H1 (cell line): ENCODE data around the gene SCGB2B2. TPM values are rescaled to one million over a fixed set of nuclear protein-coding genes. Genes with fewer than 3 reads are reported as not detected.

Experiments
- CTCF ChIA-PET: fragments of 300-600 bp; sonication (Branson Sonifier 250); formaldehyde crosslinking; loops from one replicate; lab custom pipeline; 2021; ENCODE audit not compliant: partially characterized antibody; lab: Charles Lee
- POLR2A ChIA-PET: fragments of 300-600 bp; sonication (Branson Sonifier 250); formaldehyde crosslinking; loops from one replicate; lab custom pipeline; 2021; ENCODE audit warnings: inconsistent platforms; ENCODE audit not compliant: partially characterized antibody; lab: Charles Lee
- DNase-seq, 2 experiments: peaks; one replicate each; pipeline versions ENCODE4 v3.0.0 to v3.0.0-alpha.2; 2010 to 2022; ENCODE audit warnings: low spot score in 2 of 2, low read depth in 1 of 2, mixed read lengths in 1 of 2
- FAIRE-seq: peaks from 2 replicates; lab custom pipeline; 2011; peaks lifted over from hg19 to GRCh38; lab: Jason Lieb, UNC
- H2AFZ ChIP-seq: 2 replicates; pipeline ENCODE4 v1.8.1; 2012; ENCODE audit warnings: low read length, inconsistent platforms
- H2AK5ac ChIP-seq: 2 replicates; pipeline ENCODE4 v1.6.1; 2013; ENCODE audit warnings: low read depth, low read length
- H2BK120ac ChIP-seq: replicated peaks from 2 replicates; pipeline ENCODE3; 2013; ENCODE audit warnings: low read depth, low read length, inconsistent platforms
- H2BK12ac ChIP-seq: 2 replicates; pipeline ENCODE4 v1.6.1; 2013; ENCODE audit warnings: low read depth, low read length
- H2BK15ac ChIP-seq: 2 replicates; pipeline ENCODE4 v1.6.1; 2013; ENCODE audit warnings: low read length
- H2BK20ac ChIP-seq: 2 replicates; pipeline ENCODE4 v1.6.1; 2013; ENCODE audit warnings: low read length
- H2BK5ac ChIP-seq: 2 replicates; pipeline ENCODE4 v1.6.1; 2013; ENCODE audit warnings: low read depth, low read length
- H3K14ac ChIP-seq: 2 replicates; pipeline ENCODE4 v1.6.1; 2013; ENCODE audit warnings: inconsistent platforms; ENCODE audit not compliant: insufficient read length
- H3K18ac ChIP-seq: 2 replicates; pipeline ENCODE4 v1.6.1; 2013; ENCODE audit warnings: low read length; ENCODE audit errors: extremely low read depth
- H3K23ac ChIP-seq: 2 replicates; pipeline ENCODE4 v1.6.1; 2013; ENCODE audit warnings: inconsistent platforms; ENCODE audit not compliant: insufficient read length
- H3K23me2 ChIP-seq: 2 replicates; pipeline ENCODE4 v1.6.1; 2013; ENCODE audit warnings: low read depth, low read length
- H3K27ac ChIP-seq: 2 replicates; pipeline ENCODE4 v1.6.1; 2011; ENCODE audit warnings: low read depth, low read length, inconsistent platforms
- H3K27me3 ChIP-seq, 4 experiments: replicated peaks in 1 of 4; 1 replicate in 1 of 4; 2 replicates in 3 of 4; pipeline versions ENCODE4 v1.6.1 to v1.8.1; 2011 to 2013; ENCODE audit warnings: low read length in 3 of 4, mild to moderate bottlenecking in 3 of 4, inconsistent platforms in 2 of 4, mixed read lengths in 2 of 4, moderate library complexity in 1 of 4; ENCODE audit not compliant: control insufficient read depth in 3 of 4, insufficient read depth in 3 of 4; ENCODE audit errors: extremely low read depth in 1 of 4
- H3K36me3 ChIP-seq, 4 experiments: 2 replicates each; pipeline versions ENCODE4 v1.6.1 to v1.8.1; 2011 to 2013; ENCODE audit warnings: mild to moderate bottlenecking in 4 of 4, low read length in 3 of 4, moderate library complexity in 2 of 4, control low read depth in 1 of 4, inconsistent platforms in 1 of 4; ENCODE audit not compliant: insufficient read depth in 4 of 4, control insufficient read depth in 2 of 4
- H3K4ac ChIP-seq: replicated peaks from 2 replicates; pipeline ENCODE3; 2013; ENCODE audit warnings: low read length, low read depth, mixed read lengths, inconsistent platforms; ENCODE audit not compliant: insufficient read length
- H3K4me1 ChIP-seq, 4 experiments: replicated peaks in 1 of 4; 1 replicate in 1 of 4; 2 replicates in 3 of 4; pipeline versions ENCODE4 v1.6.1 to v1.8.1; 2011 to 2013; ENCODE audit warnings: low read length in 3 of 4, inconsistent platforms in 2 of 4, mixed read lengths in 1 of 4; ENCODE audit not compliant: insufficient read depth in 4 of 4, control insufficient read depth in 3 of 4
- H3K4me2 ChIP-seq, 2 experiments: 2 replicates each; pipeline versions ENCODE4 v1.6.1 to v1.8.1; 2011 to 2013; ENCODE audit warnings: low read depth in 2 of 2, low read length in 2 of 2, control low read depth in 1 of 2, inconsistent platforms in 1 of 2, mild to moderate bottlenecking in 1 of 2; ENCODE audit not compliant: insufficient read depth in 1 of 2
- H3K4me3 ChIP-seq, 4 experiments: fragments of 200-600, 300-600 bp in 1 of 4; sonication (generic), shearing (Covaris generic), sonication (Bioruptor Twin) in 1 of 4; 2 replicates each; pipeline versions ENCODE4 v1.5.1 to v1.8.1; 2011 to 2016; ENCODE audit warnings: low read length in 4 of 4, low read depth in 3 of 4, control low read depth in 2 of 4, inconsistent platforms in 2 of 4, mild to moderate bottlenecking in 2 of 4, mixed read lengths in 1 of 4, moderate library complexity in 1 of 4; ENCODE audit not compliant: insufficient read depth in 2 of 4; ENCODE audit errors: extremely low read depth in 1 of 4
- H3K56ac ChIP-seq: replicated peaks from 2 replicates; pipeline ENCODE3; 2013; ENCODE audit warnings: low read depth, mild to moderate bottlenecking, mixed read lengths, low read length, inconsistent platforms; ENCODE audit not compliant: insufficient read length
- H3K79me1 ChIP-seq: 2 replicates; pipeline ENCODE4 v1.6.1; 2013; ENCODE audit warnings: low read depth, low read length, control low read depth
- H3K79me2 ChIP-seq, 2 experiments: 2 replicates each; pipeline versions ENCODE4 v1.6.1 to v1.8.1; 2012 to 2013; ENCODE audit warnings: low read length in 2 of 2, mild to moderate bottlenecking in 2 of 2, inconsistent platforms in 1 of 2; ENCODE audit not compliant: insufficient read depth in 2 of 2, control insufficient read depth in 1 of 2
- H3K9ac ChIP-seq, 4 experiments: replicated peaks in 1 of 4; 1 replicate in 1 of 4; 2 replicates in 3 of 4; pipeline versions ENCODE4 v1.6.1 to v1.8.1; 2011 to 2013; ENCODE audit warnings: low read depth in 3 of 4, low read length in 3 of 4, control low read depth in 2 of 4, mild to moderate bottlenecking in 2 of 4, moderate library complexity in 2 of 4, inconsistent platforms in 1 of 4; ENCODE audit errors: extremely low read depth in 1 of 4
- H3K9me3 ChIP-seq, 2 experiments: 2 replicates each; pipeline versions ENCODE4 v1.6.1 to v1.8.1; 2012 to 2013; ENCODE audit warnings: mild to moderate bottlenecking in 2 of 2, moderate library complexity in 2 of 2, control low read depth in 1 of 2, inconsistent platforms in 1 of 2, low read depth in 1 of 2, low read length in 1 of 2, mixed read lengths in 1 of 2; ENCODE audit not compliant: insufficient read depth in 2 of 2
- H4K20me1 ChIP-seq, 2 experiments: replicated peaks in 1 of 2; 2 replicates each; pipeline versions ENCODE3 to v1.8.1; 2011 to 2013; ENCODE audit warnings: inconsistent platforms in 2 of 2, low read length in 2 of 2, mild to moderate bottlenecking in 1 of 2; ENCODE audit not compliant: insufficient read depth in 2 of 2, control insufficient read depth in 1 of 2
- H4K5ac ChIP-seq: 2 replicates; pipeline ENCODE4 v1.6.1; 2013; ENCODE audit warnings: low read length, low read depth, mixed read lengths, inconsistent platforms; ENCODE audit not compliant: insufficient read length
- H4K8ac ChIP-seq: 2 replicates; pipeline ENCODE4 v1.8.0; 2013; ENCODE audit warnings: mild to moderate bottlenecking, moderate library complexity, low read length, inconsistent platforms; ENCODE audit not compliant: insufficient read depth; ENCODE audit errors: extremely low read depth
- H4K91ac ChIP-seq: replicated peaks from 2 replicates; pipeline ENCODE3; 2013; ENCODE audit warnings: low read length, mixed read lengths, inconsistent platforms; ENCODE audit not compliant: insufficient read length
- BRCA1 ChIP-seq: IDR thresholded peaks from 2 replicates; pipeline ENCODE4 v1.6.1; 2012; ENCODE audit warnings: low read depth, low read length, improper control_type of control experiment
- CBX5 ChIP-seq: fragments of 300-800, 300-1000 bp; sonication (generic); IDR thresholded peaks from 2 replicates; pipeline ENCODE4 v1.7.1; 2016; ENCODE audit warnings: antibody characterized with exemption, low read length, low read depth
- CHD1 ChIP-seq: IDR thresholded peaks from 2 replicates; pipeline ENCODE4 v1.6.1; 2012; ENCODE audit warnings: low read depth, low read length, improper control_type of control experiment
- CHD2 ChIP-seq: IDR thresholded peaks from 2 replicates; pipeline ENCODE4 v1.6.1; 2012; ENCODE audit warnings: low read length, improper control_type of control experiment
- EGR1 ChIP-seq: IDR thresholded peaks from 2 replicates; pipeline ENCODE4 v1.6.1; 2011; ENCODE audit warnings: low read depth, low read length, borderline replicate concordance
- NRF1 ChIP-seq: IDR thresholded peaks from 2 replicates; pipeline ENCODE4 v1.6.1; 2011; ENCODE audit warnings: mild to moderate bottlenecking, low read depth, low read length, improper control_type of control experiment
- POLR2A ChIP-seq, 2 experiments: IDR thresholded peaks; 1 replicate in 1 of 2; 2 replicates in 1 of 2; pipeline ENCODE4 v1.6.1; 2011; ENCODE audit warnings: low read depth in 2 of 2, low read length in 2 of 2, mild to moderate bottlenecking in 2 of 2; ENCODE audit errors: control extremely low read depth in 1 of 2
- RBBP5 ChIP-seq: IDR thresholded peaks from 2 replicates; pipeline ENCODE4 v1.7.1; 2012; ENCODE audit warnings: low read depth, mild to moderate bottlenecking, inconsistent platforms, low read length, moderate library complexity, borderline replicate concordance
- SAP30 ChIP-seq: fragments of 300-600 bp; sonication (generic); IDR thresholded peaks from 2 replicates; pipeline ENCODE4 v1.7.1; 2012; ENCODE audit warnings: low read length, moderate library complexity, mild to moderate bottlenecking, inconsistent platforms; ENCODE audit not compliant: insufficient read depth, insufficient replicate concordance
- SP1 ChIP-seq: IDR thresholded peaks from 2 replicates; pipeline ENCODE4 v1.6.1; 2011; ENCODE audit warnings: low read depth, low read length
- TAF7 ChIP-seq: optimal IDR thresholded peaks from 2 replicates; pipeline ENCODE3; 2011; ENCODE audit warnings: low read depth, mild to moderate bottlenecking, inconsistent platforms, low read length, moderate library complexity, borderline replicate concordance
- TBP ChIP-seq: IDR thresholded peaks from 2 replicates; pipeline ENCODE4 v1.6.1; 2011; ENCODE audit warnings: low read depth, low read length, improper control_type of control experiment
- WGBS, 2 experiments: shearing (Covaris generic) in 1 of 2; methylation state at CpG; one replicate each; pipeline versions ENCODE4 v1.1.6 to v1.1.7; 2013 to 2015; ENCODE audit warnings: low lambda C conversion rate in 2 of 2, mixed read lengths in 2 of 2, inconsistent platforms in 1 of 2, low coverage in 1 of 2, missing lambda C conversion rate in 1 of 2; ENCODE audit not compliant: insufficient replicate concordance in 2 of 2, insufficient coverage in 1 of 2, insufficient read length in 1 of 2; ENCODE audit errors: extremely low coverage in 1 of 2, missing lambda C conversion rate in 1 of 2; 5-methylcytosine and 5-hydroxymethylcytosine counted together
- polyA plus RNA-seq, 7 experiments: library from polyadenylated mRNA; depleted of rRNA in 3 of 7; stranded (reverse) in 5 of 7; unstranded in 2 of 7; fragments of >200 nt in 5 of 7; fragments of 200-250 nt in 2 of 7; gene quantifications; 1 replicate in 5 of 7; 2 replicates in 1 of 7; 4 replicates in 1 of 7; pipeline versions ENCODE4 v1.2.1 to v1.2.3, GENCODE V29; 2011 to 2013; ENCODE audit warnings: missing spikeins in 2 of 7, mixed read lengths in 2 of 7
- total RNA-seq: library from RNA; stranded (reverse); fragmentation: NEBNext Ultra II Directional; extraction: Animal tissue kit (Norgen Biotek cat#: 25700); gene quantifications from 2 replicates; pipeline ENCODE4 v1.2.1, GENCODE V29; 2021
- TF ChIP-seq, protein P1 (sequence below): IDR thresholded peaks from 2 replicates; pipeline ENCODE4 v1.6.1; 2011; ENCODE audit warnings: low read depth, mild to moderate bottlenecking, low read length; ENCODE audit not compliant: insufficient read depth
- TF ChIP-seq, protein P2 (sequence below): IDR thresholded peaks from 2 replicates; pipeline ENCODE4 v1.6.1; 2011; ENCODE audit warnings: low read length, improper control_type of control experiment

Gene SCGB2B2
- total and polyA plus RNA-seq, 2 of the 8 experiments (the other 6 are each of a cell fraction or from before 2014, with no cell fraction given): 0.09 TPM; not detected in 1

GRCh38 chr19:34642241-34642640 is 34.7 kb downstream of the SCGB2B2 start:
- no peak overlapping the region for H3K4me2 ChIP-seq
- no peak for FAIRE-seq
- no peak for TF ChIP-seq EGR1
- no peak for TF ChIP-seq BRCA1
- no peak for TF ChIP-seq CBX5
- no peak for TF ChIP-seq SAP30
- no peak for TF ChIP-seq TAF7
- no peak for TF ChIP-seq SP1
- TF ChIP-seq POLR2A (IDR thresholded peaks at IDR 0.05; ENCODE audit: control extremely low read depth in 1 of 2, low read depth in 2 of 2, low read length in 2 of 2): no peak
- TF ChIP-seq, protein P1, sequence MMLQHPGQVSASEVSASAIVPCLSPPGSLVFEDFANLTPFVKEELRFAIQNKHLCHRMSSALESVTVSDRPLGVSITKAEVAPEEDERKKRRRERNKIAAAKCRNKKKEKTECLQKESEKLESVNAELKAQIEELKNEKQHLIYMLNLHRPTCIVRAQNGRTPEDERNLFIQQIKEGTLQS: no peak
- TF ChIP-seq, protein P2, sequence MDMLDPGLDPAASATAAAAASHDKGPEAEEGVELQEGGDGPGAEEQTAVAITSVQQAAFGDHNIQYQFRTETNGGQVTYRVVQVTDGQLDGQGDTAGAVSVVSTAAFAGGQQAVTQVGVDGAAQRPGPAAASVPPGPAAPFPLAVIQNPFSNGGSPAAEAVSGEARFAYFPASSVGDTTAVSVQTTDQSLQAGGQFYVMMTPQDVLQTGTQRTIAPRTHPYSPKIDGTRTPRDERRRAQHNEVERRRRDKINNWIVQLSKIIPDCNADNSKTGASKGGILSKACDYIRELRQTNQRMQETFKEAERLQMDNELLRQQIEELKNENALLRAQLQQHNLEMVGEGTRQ: no peak
- no peak for TF ChIP-seq NRF1
- no peak for TF ChIP-seq CHD2
- TF ChIP-seq CHD1: no peak
- no peak for TF ChIP-seq TBP
- TF ChIP-seq RBBP5: no peak

More at GRCh38 chr19:34642241-34642640, 34.7 kb downstream of the SCGB2B2 start:
- DNase-seq: no peak
- Histone ChIP-seq H2BK12ac (no peak overlapping the region), H3K18ac (no peak overlapping the region), H3K23me2 (no peaks in the 10 kb centered on the region), H3K36me3 (no peaks in the 10 kb centered on the region), H3K27ac (no peak overlapping the region), H4K8ac (no peak overlapping the region), H3K23ac (no peak overlapping the region), H2BK15ac (no peak overlapping the region), H2BK20ac (no peak overlapping the region), H4K91ac (no peak overlapping the region), H3K27me3 (no peaks in the 10 kb centered on the region), H2BK120ac (no peak overlapping the region), H2AK5ac (no peak overlapping the region), H3K9me3 (peaks cover 23 to 33% of the 10 kb centered on the region in 2 experiments; a peak in 3 of 4 replicates), H3K4me3 (no peak overlapping the region), H4K5ac (no peak overlapping the region), H3K9ac (no peak overlapping the region), H3K14ac (no peak overlapping the region), H3K4ac (no peak overlapping the region), H3K79me2 (no peaks in the 10 kb centered on the region), H3K79me1 (no peaks in the 10 kb centered on the region; the same call in 1 of the 2 replicates), H3K4me1 (no peaks in the 10 kb centered on the region), H3K56ac (no peak overlapping the region), H2BK5ac (no peak overlapping the region), H4K20me1 (no peaks in the 10 kb centered on the region), H2AFZ (no peak overlapping the region)
- CTCF ChIA-PET: interaction anchor here (1.2 to 6.5 kb wide), 3 partner anchors 12 to 68 kb away, joined by 3 to 46 read pairs (median 31); no protein-coding TSS in a partner anchor
- WGBS, 2 experiments: 76% methylated on average over 4 of the region's 4 CpGs; no CpG with 5 or more reads in 1 of the 2 experiments
- POLR2A ChIA-PET: no interaction called here
